Stimulated activated CD8-positive, alpha-beta memory T cell treated with anti-CD3 and anti-CD28 coated beads, Interleukin-12 subunit alpha, Interleukin-12 subunit beta, amount 100 ng/mL, for 24 hours (primary cell): ENCODE data around the gene SDF2.
A peak's percentile ranks its signal among the peaks of the same experiment; 100 is the strongest.
"Not testable (repeated sequence)": the region's sequence is repeated elsewhere in the genome, so short reads cannot be mapped to it uniquely, and the experiment has no call there.

Source experiments
- DNase-seq: peaks from one replicate; pipeline ENCODE4 v3.0.0-alpha.2; 2020; ENCODE audit errors: extremely low read depth

Gene SDF2

GRCh38 chr17:28634206-28634865, 27.4 kb downstream of the SDF2 start:
- no peak for DNase-seq

GRCh38 chr17:28626818-28627217, 34.9 kb downstream of the SDF2 start:
- no peak for DNase-seq

- DNase-seq = no peak
Observed at GRCh38 chr17:28624148-28624547, 37.6 kb downstream of the SDF2 start.

GRCh38 chr17:28623696-28624095, 38.0 kb downstream of the SDF2 start:
- DNase-seq = no peak

GRCh38 chr17:28622186-28622585, 39.5 kb downstream of the SDF2 start:
- DNase-seq = no peak

GRCh38 chr17:28620010-28620409, 41.7 kb downstream of the SDF2 start:
- no peak for DNase-seq

GRCh38 chr17:28618464-28618863, 43.2 kb downstream of the SDF2 start:
- DNase-seq = no peak

GRCh38 chr17:28616281-28616680, 45.4 kb downstream of the SDF2 start:
- DNase-seq = no peak

GRCh38 chr17:28615260-28615940, 46.3 kb downstream of the SDF2 start:
- DNase-seq = no peak

- DNase-seq = no peak
Observed at GRCh38 chr17:28613931-28614381, 47.8 kb downstream of the SDF2 start, which contains the start of gene RSKR. RSKR (minus strand) TSS chr17:28614185; CDS start chr17:28614161, 24 bp downstream.

GRCh38 chr17:28612936-28613872, 48.5 kb downstream of the SDF2 start:
- no peak for DNase-seq

- no peak for DNase-seq
Observed at GRCh38 chr17:28612531-28612930, 49.2 kb downstream of the SDF2 start.

GRCh38 chr17:28610376-28610775, 51.3 kb downstream of the SDF2 start:
- no peak for DNase-seq

- not testable (repeated sequence) for DNase-seq
Observed at GRCh38 chr17:28604031-28604430, 57.7 kb downstream of the SDF2 start.

GRCh38 chr17:28599311-28600184, 62.2 kb downstream of the SDF2 start:
- DNase-seq = peak; percentile 23

GRCh38 chr17:28598799-28599310, 62.9 kb downstream of the SDF2 start, which contains the start of gene SPAG5:
SPAG5 (minus strand) TSS chr17:28599025; CDS start chr17:28598946, 79 bp downstream.
- peak; percentile 86 for DNase-seq

- no peak for DNase-seq
Observed at GRCh38 chr17:28598389-28598788, 63.3 kb downstream of the SDF2 start.
